Skeletal muscle tissue (tissue), 4 donors: Measurements from ENCODE around the gene MYOF. TPM values are rescaled to one million over a fixed set of nuclear protein-coding genes. Genes with fewer than 3 reads are reported as not detected.

Source experiments
- H3K27ac ChIP-seq: one replicate; pipeline ENCODE4 v1.7.0; 2013; ENCODE audit warnings: mild to moderate bottlenecking, low read depth, low read length, inconsistent platforms
- H3K27me3 ChIP-seq, 3 donors: one replicate each; pipeline ENCODE4 v1.7.0; 2013; ENCODE audit warnings: low read length in 3 of 3; ENCODE audit not compliant: control insufficient read depth in 3 of 3, insufficient read depth in 3 of 3
- H3K36me3 ChIP-seq, 3 donors: one replicate each; pipeline ENCODE4 v1.7.0; 2013; ENCODE audit warnings: low read length in 3 of 3; ENCODE audit not compliant: control insufficient read depth in 3 of 3, insufficient read depth in 3 of 3
- H3K4me1 ChIP-seq, 3 donors: one replicate each; pipeline ENCODE4 v1.7.0; 2013; ENCODE audit warnings: low read length in 3 of 3, mild to moderate bottlenecking in 3 of 3; ENCODE audit not compliant: control insufficient read depth in 3 of 3, insufficient read depth in 3 of 3
- H3K4me3 ChIP-seq, 3 donors: one replicate each; pipeline ENCODE4 v1.7.0; 2013; ENCODE audit warnings: low read length in 3 of 3
- H3K9ac ChIP-seq, 3 donors: one replicate each; pipeline ENCODE4 v1.7.0; 2013; ENCODE audit warnings: low read length in 3 of 3, mild to moderate bottlenecking in 3 of 3, moderate library complexity in 2 of 3, low read depth in 1 of 3
- H3K9me3 ChIP-seq, 3 donors: one replicate each; pipeline ENCODE4 v1.7.0; 2013; ENCODE audit warnings: low read length in 3 of 3; ENCODE audit not compliant: control insufficient read depth in 3 of 3
- total RNA-seq: library from RNA; depleted of rRNA; stranded (reverse); fragments of >200 nt; gene quantifications from one replicate; pipeline ENCODE4 v1.2.3, GENCODE V29; 2014
- donor health status: Osteomylitis.

Gene MYOF
- total RNA-seq, 1 donor from 2014 or later = 45.4 TPM

DNA sequence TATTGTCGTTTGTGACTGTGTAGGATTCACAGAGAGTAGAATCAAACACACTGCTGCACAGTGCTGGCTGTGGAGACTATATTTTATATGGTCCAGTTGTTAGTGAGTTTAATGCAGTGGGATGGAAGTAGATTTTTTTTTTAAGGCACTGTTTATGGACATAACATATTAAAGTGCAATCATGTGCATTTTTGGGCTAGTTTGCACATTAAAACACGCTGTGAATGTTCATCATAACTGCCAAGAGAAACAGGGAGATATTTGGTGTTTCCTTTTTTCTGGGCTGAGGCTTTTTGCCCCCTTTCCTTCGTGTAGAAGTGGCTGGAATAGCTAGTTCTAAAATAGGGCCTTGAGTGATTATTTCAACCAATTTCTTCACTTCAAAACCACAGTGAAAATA is 139.2 kb downstream of the MYOF start:
- Histone ChIP-seq H3K4me3 (no peak overlapping the region), H3K9ac (no peak overlapping the region), H3K27me3 (no peaks in the 10 kb centered on the region), H3K36me3 (peaks cover 0 to 39% (median 19%) of the 10 kb centered on the region in 3 donors), H3K9me3 (no peaks in the 10 kb centered on the region), H3K27ac (no peak overlapping the region), H3K4me1 (no peaks in the 10 kb centered on the region)

DNA sequence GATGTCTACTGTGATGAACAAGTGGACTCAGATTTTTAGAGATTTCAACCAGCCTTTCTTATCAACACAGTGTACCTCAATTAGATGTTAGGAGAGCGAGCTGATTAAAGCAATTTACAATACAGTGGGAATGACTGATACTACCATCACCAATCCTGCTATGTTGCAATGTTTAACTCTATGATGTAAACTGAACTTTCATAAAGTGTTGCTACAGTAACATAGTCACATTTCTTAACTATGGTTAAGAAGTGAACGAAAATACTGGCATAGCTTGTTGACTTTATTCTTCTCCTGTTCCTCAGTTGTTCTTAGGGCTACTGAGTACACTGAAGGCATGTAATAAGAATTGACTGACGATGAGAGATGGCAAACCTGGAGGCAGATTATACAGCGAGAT is 139.8 kb downstream of the MYOF start:
- H3K9me3 ChIP-seq = no peaks in the 10 kb centered on the region
- H3K9ac ChIP-seq = no peak overlapping the region
- no peak overlapping the region for H3K4me3 ChIP-seq
- H3K4me1 ChIP-seq = peaks cover 0 to 3% (median 0%) of the 10 kb centered on the region in 3 donors
- H3K27me3 ChIP-seq = no peaks in the 10 kb centered on the region
- H3K36me3 ChIP-seq = peaks cover 0 to 41% (median 19%) of the 10 kb centered on the region in 3 donors
- no peak overlapping the region for H3K27ac ChIP-seq

DNA sequence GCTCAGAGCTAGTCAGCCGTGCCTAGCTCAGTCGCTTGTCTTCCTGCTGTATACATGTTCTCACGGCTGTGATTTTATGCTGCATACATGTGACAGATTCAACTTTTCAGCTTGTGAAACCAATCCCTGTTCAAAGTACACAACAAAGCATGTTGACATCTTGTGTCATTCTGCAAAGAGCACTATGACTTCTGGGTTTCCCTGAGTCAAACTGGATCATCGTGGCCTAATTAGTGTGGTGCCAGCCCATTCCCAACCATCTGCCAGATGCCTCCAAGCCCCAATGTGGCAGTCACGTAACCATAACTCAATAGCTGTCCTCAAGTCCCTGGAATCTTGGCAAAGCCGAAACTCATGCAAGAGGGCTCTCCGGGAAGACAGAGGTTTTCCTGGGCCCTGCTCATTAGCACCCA is 144.8 kb downstream of the MYOF start:
- H3K4me3 ChIP-seq = no peak overlapping the region
- H3K9ac ChIP-seq = no peak overlapping the region
- peaks cover 0 to 4% (median 0%) of the 10 kb centered on the region in 3 donors for H3K4me1 ChIP-seq
- H3K9me3 ChIP-seq = no peaks in the 10 kb centered on the region
- H3K27me3 ChIP-seq = no peaks in the 10 kb centered on the region
- no peak overlapping the region for H3K27ac ChIP-seq
- peaks cover 2 to 41% (median 16%) of the 10 kb centered on the region in 3 donors for H3K36me3 ChIP-seq

DNA sequence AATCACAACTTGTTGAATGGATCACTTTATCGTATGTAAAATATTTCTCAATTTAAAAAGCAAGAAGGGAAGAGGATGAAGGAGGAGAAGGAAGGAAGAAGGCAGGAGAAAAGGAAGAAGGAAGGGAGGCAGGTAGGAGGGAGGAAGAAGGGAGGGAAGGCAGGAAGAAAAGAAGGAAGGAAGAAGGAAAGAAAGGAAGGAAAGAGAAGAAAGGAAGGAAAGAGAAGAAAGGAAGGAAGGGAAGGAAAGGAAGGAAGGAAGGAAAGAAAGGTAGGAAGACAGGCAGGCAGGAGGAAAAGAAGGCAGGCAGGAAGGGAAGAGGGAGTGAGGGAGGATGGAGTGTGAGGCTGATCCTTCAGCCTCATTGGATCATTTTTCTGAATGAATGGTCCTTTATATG is 145.5 kb downstream of the MYOF start:
- H3K36me3 ChIP-seq = peaks cover 2 to 35% (median 10%) of the 10 kb centered on the region in 3 donors
- H3K4me3 ChIP-seq = no peak overlapping the region
- H3K27ac ChIP-seq = no peak overlapping the region
- H3K9ac ChIP-seq = no peak overlapping the region
- no peaks in the 10 kb centered on the region for H3K27me3 ChIP-seq
- H3K4me1 ChIP-seq = peaks cover 0 to 4% (median 0%) of the 10 kb centered on the region in 3 donors
- no peaks in the 10 kb centered on the region for H3K9me3 ChIP-seq

DNA sequence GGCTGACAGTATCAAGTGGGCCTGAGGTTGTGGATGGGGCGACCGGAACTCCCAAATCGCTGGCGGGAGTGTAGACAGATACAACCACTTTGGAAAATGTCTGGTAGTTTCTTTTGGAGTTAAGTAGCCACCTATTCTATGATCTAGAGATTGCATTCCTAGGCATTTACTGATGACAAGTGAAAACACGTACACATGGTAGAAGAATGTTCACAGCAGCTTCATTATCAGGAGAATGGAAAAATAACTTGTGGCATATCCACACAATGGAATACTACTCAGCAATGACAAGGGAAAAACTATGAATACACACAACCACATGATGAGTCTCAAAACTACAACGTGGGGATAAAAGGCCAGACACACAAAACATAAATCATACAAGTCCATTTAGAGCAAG is 146.0 kb downstream of the MYOF start:
- Histone ChIP-seq H3K4me3 (no peak overlapping the region), H3K4me1 (peaks cover 0 to 4% (median 0%) of the 10 kb centered on the region in 3 donors), H3K27ac (no peak overlapping the region), H3K9ac (no peak overlapping the region), H3K27me3 (no peaks in the 10 kb centered on the region), H3K36me3 (peaks cover 2 to 36% (median 10%) of the 10 kb centered on the region in 3 donors), H3K9me3 (no peaks in the 10 kb centered on the region)

DNA sequence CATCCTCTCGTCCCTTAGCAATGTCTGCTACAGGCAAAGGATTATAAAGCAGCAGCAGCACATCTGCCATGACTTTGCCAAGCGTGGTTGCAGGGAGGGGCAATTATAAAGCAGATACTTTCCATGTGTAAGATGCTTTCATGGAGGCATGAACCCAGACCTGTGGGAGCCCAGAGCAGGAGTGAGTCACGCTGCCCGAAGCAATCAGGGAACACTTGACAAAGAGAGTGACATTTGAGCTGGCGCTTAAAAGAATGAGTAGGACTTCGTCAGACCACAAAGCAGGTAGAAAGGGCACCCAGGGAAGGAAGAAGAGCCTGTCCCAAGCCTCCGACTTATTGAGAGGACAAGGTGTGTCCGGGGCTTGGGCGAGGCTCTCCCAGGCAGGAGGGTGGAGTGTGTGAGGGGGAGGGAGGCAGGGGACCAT is 147.2 kb downstream of the MYOF start:
- H3K36me3 ChIP-seq = peaks cover 2 to 38% (median 10%) of the 10 kb centered on the region in 3 donors
- no peak overlapping the region for H3K4me3 ChIP-seq
- no peak overlapping the region for H3K27ac ChIP-seq
- no peak overlapping the region for H3K9ac ChIP-seq
- H3K9me3 ChIP-seq = no peaks in the 10 kb centered on the region
- H3K4me1 ChIP-seq = peaks cover 0 to 4% (median 0%) of the 10 kb centered on the region in 3 donors
- H3K27me3 ChIP-seq = no peaks in the 10 kb centered on the region

DNA sequence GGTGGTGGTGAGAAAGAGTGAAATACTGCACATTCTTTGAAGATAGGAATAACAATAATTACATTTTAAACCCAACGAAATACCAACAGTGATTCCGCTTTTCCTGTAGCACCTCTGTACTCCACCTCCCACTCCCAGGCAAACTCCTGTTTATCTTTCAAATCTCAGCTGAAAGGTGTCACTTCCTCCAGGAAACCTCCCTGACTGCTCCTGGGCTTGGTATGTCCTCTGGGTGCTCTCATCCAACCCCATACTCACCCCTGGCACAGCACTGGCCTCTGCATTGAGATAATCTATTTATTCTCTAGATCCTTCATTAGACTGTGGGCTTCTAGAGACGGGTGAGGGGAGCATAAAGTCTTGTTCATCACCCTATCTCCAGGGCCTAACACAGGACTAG is 148.0 kb downstream of the MYOF start:
- H3K9me3 ChIP-seq = no peaks in the 10 kb centered on the region
- peaks cover 2 to 46% (median 16%) of the 10 kb centered on the region in 3 donors for H3K36me3 ChIP-seq
- H3K4me1 ChIP-seq = peaks cover 0 to 4% (median 0%) of the 10 kb centered on the region in 3 donors
- H3K4me3 ChIP-seq = no peak overlapping the region
- no peak overlapping the region for H3K9ac ChIP-seq
- no peaks in the 10 kb centered on the region for H3K27me3 ChIP-seq
- H3K27ac ChIP-seq = no peak overlapping the region

DNA sequence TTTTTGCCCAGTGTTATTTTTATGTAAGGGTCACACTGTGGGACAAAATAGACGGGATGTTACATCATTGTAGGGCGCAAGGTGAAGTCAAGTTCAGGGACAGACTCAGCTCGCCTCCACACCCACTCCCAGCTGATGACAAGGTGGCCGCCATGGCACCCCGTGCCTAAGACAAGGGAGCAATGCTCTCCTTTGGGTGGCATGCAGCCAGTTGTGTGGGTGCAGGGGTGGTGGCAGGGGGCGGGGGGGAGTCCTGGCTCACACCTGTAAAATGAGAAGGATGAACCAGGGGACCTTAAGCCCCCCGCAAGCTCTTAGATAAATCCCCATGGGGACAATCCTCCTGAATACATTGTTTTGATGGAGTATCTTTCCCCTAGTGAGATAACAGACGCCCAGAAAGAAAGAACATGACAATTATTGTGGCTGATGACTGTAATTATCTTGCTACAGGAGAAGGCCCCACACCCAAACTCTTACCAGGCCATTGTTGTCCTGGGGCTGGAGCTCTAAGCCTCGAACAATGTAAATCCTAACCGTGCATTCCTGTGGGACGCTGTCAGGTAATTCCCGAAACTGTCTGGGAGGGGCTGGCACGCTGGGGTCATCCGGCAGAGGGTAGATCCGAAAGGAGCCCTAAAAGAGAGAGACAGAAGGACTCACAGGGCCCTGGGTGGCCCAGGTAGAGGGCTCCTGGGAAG is 148.7 kb downstream of the MYOF start:
- Histone ChIP-seq H3K36me3 (peaks cover 6 to 50% (median 22%) of the 10 kb centered on the region in 3 donors), H3K4me1 (peaks cover 0 to 4% (median 0%) of the 10 kb centered on the region in 3 donors), H3K9me3 (no peaks in the 10 kb centered on the region), H3K27me3 (no peaks in the 10 kb centered on the region), H3K9ac (no peak overlapping the region), H3K4me3 (no peak overlapping the region), H3K27ac (no peak overlapping the region)

DNA sequence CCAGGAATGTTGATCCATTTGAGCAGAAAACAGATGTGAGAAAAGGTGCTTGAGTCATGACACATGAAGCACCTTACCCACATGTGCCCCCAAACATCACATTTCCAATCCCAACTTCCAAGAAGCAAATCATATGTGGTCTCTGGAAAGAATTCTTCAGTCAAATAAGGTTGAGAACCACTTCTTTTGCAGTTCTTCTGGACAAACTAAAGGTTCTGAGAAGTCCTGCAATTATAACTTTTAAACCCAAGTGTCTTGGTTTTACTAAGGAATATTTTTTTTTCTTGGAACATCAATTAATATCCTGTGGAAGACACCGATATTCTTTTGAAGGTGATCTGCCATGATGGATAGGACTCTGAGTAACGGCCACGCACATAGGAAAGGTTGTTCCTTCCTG is 151.3 kb downstream of the MYOF start:
- Histone ChIP-seq H3K9me3 (no peaks in the 10 kb centered on the region), H3K27ac (no peak overlapping the region), H3K4me1 (no peaks in the 10 kb centered on the region), H3K9ac (no peak overlapping the region), H3K4me3 (no peak overlapping the region), H3K36me3 (peaks cover 12 to 49% (median 31%) of the 10 kb centered on the region in 3 donors), H3K27me3 (no peaks in the 10 kb centered on the region)

DNA sequence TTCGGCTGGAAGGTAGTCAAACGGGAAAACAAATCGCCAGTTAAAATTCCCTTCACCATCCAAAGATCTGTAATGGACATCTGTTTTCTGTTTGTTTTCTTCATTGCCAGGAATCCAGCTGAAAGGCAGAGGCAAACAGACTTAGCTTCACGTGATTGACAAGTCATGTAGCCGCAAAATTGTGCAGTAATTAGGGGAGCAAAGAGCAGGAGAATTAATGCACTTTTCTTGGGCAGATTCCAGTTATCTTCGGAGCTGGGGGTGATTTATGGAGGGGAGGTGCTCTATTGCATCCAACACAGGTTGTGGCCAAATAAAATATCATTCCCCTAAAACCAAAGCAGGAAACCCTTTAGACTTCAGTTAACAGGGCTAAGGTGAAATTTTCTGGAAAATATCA is 162.2 kb downstream of the MYOF start:
- Histone ChIP-seq H3K36me3 (peaks cover 0 to 38% (median 13%) of the 10 kb centered on the region in 3 donors), H3K9me3 (no peaks in the 10 kb centered on the region), H3K4me1 (no peaks in the 10 kb centered on the region), H3K27ac (no peak overlapping the region), H3K4me3 (no peak overlapping the region), H3K9ac (no peak overlapping the region), H3K27me3 (peaks cover 0 to 2% (median 0%) of the 10 kb centered on the region in 3 donors)
